Measurements from ENCODE around the gene IFNGR1. TPM values are rescaled to one million over a fixed set of nuclear protein-coding genes. Genes with fewer than 3 reads are reported as not detected.

The IFNGR1 gene
- 18.4 and 19.3 TPM in 2 replicates for total RNA-seq (2021)
- Bru-seq, nascent RNA, result percentile 75 among the genes with signal in this experiment
- BruChase-seq, experiment 1, labeled RNA remaining after a 2-hour chase, result percentile 69 among the genes with signal in this experiment
- percentile 56 among the genes with signal in this experiment for BruChase-seq, experiment 2, labeled RNA remaining after a 6-hour chase
- long read RNA-seq, transcript IFNGR1-201 (7 exons, 2,139 nt), result major isoform, 49 of 56 reads
- long read RNA-seq, partial matches to known transcripts, result 1 of 56 reads
- long read RNA-seq, other reads (novel, unspliced or antisense), result 6 of 56 reads

DNA sequence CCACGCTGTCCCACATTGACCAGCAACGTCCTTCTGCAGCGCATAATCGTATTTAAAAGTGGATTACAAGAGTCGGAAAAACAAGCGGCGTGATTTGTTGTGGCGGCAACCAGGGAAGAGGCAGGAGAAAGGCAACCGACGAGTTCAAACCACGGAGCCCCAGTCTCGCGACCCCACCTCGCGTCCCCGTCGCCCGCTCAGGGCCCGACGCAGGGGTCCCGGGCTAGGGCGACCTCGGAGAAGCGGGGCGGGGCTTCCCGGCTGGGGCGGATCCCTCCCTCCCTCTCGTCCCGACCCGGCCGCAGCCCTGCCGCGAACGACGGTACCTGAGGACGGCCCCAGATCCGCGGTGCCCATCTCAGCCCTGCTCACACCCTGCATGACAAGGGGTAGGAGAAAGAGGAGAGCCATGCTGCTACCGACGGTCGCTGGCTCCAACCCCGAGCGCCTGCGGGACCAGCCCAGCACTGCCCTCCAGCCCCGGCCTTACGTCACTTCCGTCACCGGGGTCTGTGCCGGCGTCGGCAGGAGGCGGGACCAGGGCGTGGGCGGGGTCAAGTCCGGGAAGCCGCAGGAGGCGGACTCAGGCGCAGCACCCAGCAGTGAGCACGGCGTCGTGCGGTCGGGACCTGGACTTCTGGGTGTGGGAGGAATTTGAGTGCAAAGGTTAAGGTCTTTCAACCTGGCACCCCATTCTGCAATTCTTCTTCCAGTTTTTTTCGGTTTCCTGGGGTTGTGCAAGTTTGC, at the start of gene IFNGR1:
IFNGR1 (minus strand) TSS at position 469 of the 747 bp plus-strand sequence; CDS start at position 411, 58 bp downstream.
- Histone ChIP-seq H3K9me3 (ENCODE audit: low read depth, low read length, poor library complexity, severe bottlenecking) (no peaks in the 10 kb centered on the region), H3K27ac (ENCODE audit: low read depth, low read length, poor library complexity, severe bottlenecking) (peak within 1 kb of the TSS; percentile 91), H3K4me1 (ENCODE audit: insufficient read depth, low read length, poor library complexity, severe bottlenecking) (peaks cover 7% of the 10 kb centered on the region), H3K4me3 (ENCODE audit: low read depth, low read length, poor library complexity, severe bottlenecking) (peak within 1 kb of the TSS; percentile 96), H3K36me3 (ENCODE audit: insufficient read depth, low read length, poor library complexity, severe bottlenecking) (no peaks in the 10 kb centered on the region), H3K27me3 (replicated peaks; ENCODE audit: insufficient read depth, low read depth, low read length, poor library complexity) (no peaks in the 10 kb centered on the region)
- intact Hi-C loops (cut with micrococcal nuclease; ENCODE audit: unreplicated experiment), result no loop called here
- no TSS peak for BruUV-seq (replicated peaks)
- DNase-seq (ENCODE audit: low spot score), result peak; percentile 94
- ChIA-PET POLR2A (ENCODE audit: low non-redundant PET) (no interaction called here), CTCF (no interaction called here)
- TF ChIP-seq CTCF (conservative IDR thresholded peaks at IDR 0.05; ENCODE audit: low read depth, low read length), result no peak

GRCh38 chr6:137268911-137269310, 49.7 kb upstream of the IFNGR1 start:
- Histone ChIP-seq H3K36me3 (ENCODE audit: insufficient read depth, low read length, poor library complexity, severe bottlenecking) (no peaks in the 10 kb centered on the region), H3K4me3 (ENCODE audit: low read depth, low read length, poor library complexity, severe bottlenecking) (no peak overlapping the region), H3K27ac (ENCODE audit: low read depth, low read length, poor library complexity, severe bottlenecking) (no peak overlapping the region), H3K27me3 (replicated peaks; ENCODE audit: insufficient read depth, low read depth, low read length, poor library complexity) (peaks cover 4% of the 10 kb centered on the region), H3K4me1 (ENCODE audit: insufficient read depth, low read length, poor library complexity, severe bottlenecking) (no peaks in the 10 kb centered on the region), H3K9me3 (ENCODE audit: low read depth, low read length, poor library complexity, severe bottlenecking) (peaks cover 6% of the 10 kb centered on the region)
- intact Hi-C loops (cut with micrococcal nuclease; ENCODE audit: unreplicated experiment), result no loop called here
- BruUV-seq (replicated peaks), result no TSS peak
- ChIA-PET CTCF (no interaction called here), POLR2A (ENCODE audit: low non-redundant PET) (no interaction called here)
- no peak for DNase-seq (ENCODE audit: low spot score)
- TF ChIP-seq CTCF (conservative IDR thresholded peaks at IDR 0.05; ENCODE audit: low read depth, low read length) (no peak), EZH2 (IDR thresholded peaks at IDR 0.05; ENCODE audit: borderline replicate concordance, low read depth, low read length, poor library complexity, severe bottlenecking) (no peak)

GRCh38 chr6:137266309-137266586, 47.1 kb upstream of the IFNGR1 start:
- no peak overlapping the region for H3K4me3 ChIP-seq (ENCODE audit: low read depth, low read length, poor library complexity, severe bottlenecking)
- BruUV-seq (replicated peaks), result no TSS peak
- CTCF ChIA-PET, result no interaction called here
- H3K27ac ChIP-seq (ENCODE audit: low read depth, low read length, poor library complexity, severe bottlenecking), result no peak overlapping the region
- no peaks in the 10 kb centered on the region for H3K36me3 ChIP-seq (ENCODE audit: insufficient read depth, low read length, poor library complexity, severe bottlenecking)
- H3K4me1 ChIP-seq (ENCODE audit: insufficient read depth, low read length, poor library complexity, severe bottlenecking), result no peaks in the 10 kb centered on the region
- DNase-seq (ENCODE audit: low spot score), result no peak
- peaks cover 6% of the 10 kb centered on the region for H3K9me3 ChIP-seq (ENCODE audit: low read depth, low read length, poor library complexity, severe bottlenecking)
- TF ChIP-seq CTCF (conservative IDR thresholded peaks at IDR 0.05; ENCODE audit: low read depth, low read length) (no peak), EZH2 (IDR thresholded peaks at IDR 0.05; ENCODE audit: borderline replicate concordance, low read depth, low read length, poor library complexity, severe bottlenecking) (no peak)
- intact Hi-C loops (cut with micrococcal nuclease; ENCODE audit: unreplicated experiment), result no loop called here
- no peaks in the 10 kb centered on the region for H3K27me3 ChIP-seq (replicated peaks; ENCODE audit: insufficient read depth, low read depth, low read length, poor library complexity)
- POLR2A ChIA-PET (ENCODE audit: low non-redundant PET), result no interaction called here
